Measurements from ENCODE around the gene DRGX.

DNA sequence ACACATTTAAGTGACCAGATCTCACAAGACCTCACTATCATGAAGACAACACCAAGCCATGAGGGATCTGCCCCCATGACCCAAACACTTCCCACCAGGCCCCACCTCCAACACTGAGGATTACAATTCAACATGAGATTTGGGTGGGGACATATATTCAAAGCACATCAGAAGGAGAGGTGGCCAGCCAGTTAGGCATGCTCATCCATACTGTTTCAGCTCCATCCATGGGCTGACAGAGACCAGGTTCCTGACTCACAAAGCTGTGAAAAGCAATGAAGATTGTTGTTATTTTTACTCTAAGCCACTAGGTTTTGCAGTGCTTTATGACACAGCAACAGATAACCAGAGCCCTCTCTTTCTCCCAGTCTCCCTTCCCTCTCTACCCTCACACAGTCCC, 60.9 kb downstream of the DRGX start:
- TF ChIP-seq EZH2 (IDR thresholded peaks at IDR 0.05) = no peak
- no peak for TF ChIP-seq POLR2AphosphoS5 (IDR thresholded peaks at IDR 0.05; ENCODE audit: borderline replicate concordance, low read depth, low read length)
- no peak for TF ChIP-seq FOXP2 (optimal IDR thresholded peaks at IDR 0.05; ENCODE audit: control extremely low read depth, extremely low read length, insufficient read depth)

All from SK-N-MC (cell line).